Inferior parietal cortex (tissue), 1 donor: ENCODE results near the gene LENG8.
"Not testable (repeated sequence)": the region's sequence is repeated elsewhere in the genome, so short reads cannot be mapped to it uniquely, and the experiment has no call there.

Source experiments
- DNase-seq: peaks from one replicate; pipeline ENCODE4 v3.0.0-alpha.2; 2016; ENCODE audit errors: extremely low spot score

Gene LENG8

DNA sequence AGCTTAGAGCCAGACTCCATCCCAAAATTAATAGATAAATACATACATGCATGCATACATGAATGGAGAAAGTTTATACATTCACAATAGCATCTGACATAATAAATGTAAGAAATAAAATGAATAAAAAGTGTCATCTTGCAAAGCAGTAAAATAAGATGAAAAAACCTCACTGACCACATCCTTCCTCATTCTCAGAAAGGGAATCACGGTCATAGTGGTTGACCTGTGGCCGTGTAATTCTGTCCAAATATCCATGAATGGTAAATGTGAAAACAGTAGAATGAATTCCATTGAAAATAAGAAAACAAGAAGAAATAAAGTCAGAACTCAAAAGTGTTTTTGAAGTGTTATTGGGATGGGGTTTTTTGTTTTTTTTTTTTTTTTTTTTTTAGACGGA is 33.9 kb downstream of the LENG8 start:
- DNase-seq: no peak

GRCh38 chr19:54484451-54484850 is 35.5 kb downstream of the LENG8 start:
- no peak for DNase-seq

DNA sequence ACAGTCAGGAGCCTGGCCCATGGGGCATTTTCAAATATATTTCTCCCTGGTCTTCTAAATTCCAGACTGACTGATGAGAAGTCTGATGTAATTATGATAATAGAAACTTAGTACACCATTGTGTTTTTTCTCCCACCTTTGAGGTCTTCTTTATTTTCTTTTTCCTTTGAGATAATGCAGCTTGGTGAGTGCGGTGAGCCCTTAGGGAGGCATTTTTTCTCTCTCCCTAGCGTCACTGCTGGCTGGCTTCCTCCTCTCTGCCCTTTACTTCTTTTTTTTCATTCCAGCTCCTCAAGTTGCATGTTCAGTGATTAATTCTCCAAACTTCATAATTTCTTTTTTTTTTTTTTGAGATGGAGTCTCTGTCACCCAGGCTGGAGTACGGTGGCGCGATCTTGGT is 36.9 kb downstream of the LENG8 start:
- no peak for DNase-seq

- DNase-seq: no peak
Observed at GRCh38 chr19:54489341-54489740, 40.3 kb downstream of the LENG8 start.

- DNase-seq: no peak
Observed at GRCh38 chr19:54489766-54490165, 40.8 kb downstream of the LENG8 start.

- no peak for DNase-seq
Observed at GRCh38 chr19:54492568-54492967, 43.6 kb downstream of the LENG8 start.

GRCh38 chr19:54493056-54493455 is 44.1 kb downstream of the LENG8 start:
- DNase-seq: not testable (repeated sequence)

- no peak for DNase-seq
Observed at GRCh38 chr19:54493967-54494585, 45.1 kb downstream of the LENG8 start.

GRCh38 chr19:54495284-54495683 is 46.3 kb downstream of the LENG8 start:
- DNase-seq: not testable (repeated sequence)

- DNase-seq: not testable (repeated sequence)
Observed at GRCh38 chr19:54497747-54498450, 48.9 kb downstream of the LENG8 start.

- DNase-seq: not testable (repeated sequence)
Observed at GRCh38 chr19:54498451-54498772, 49.4 kb downstream of the LENG8 start.

DNA sequence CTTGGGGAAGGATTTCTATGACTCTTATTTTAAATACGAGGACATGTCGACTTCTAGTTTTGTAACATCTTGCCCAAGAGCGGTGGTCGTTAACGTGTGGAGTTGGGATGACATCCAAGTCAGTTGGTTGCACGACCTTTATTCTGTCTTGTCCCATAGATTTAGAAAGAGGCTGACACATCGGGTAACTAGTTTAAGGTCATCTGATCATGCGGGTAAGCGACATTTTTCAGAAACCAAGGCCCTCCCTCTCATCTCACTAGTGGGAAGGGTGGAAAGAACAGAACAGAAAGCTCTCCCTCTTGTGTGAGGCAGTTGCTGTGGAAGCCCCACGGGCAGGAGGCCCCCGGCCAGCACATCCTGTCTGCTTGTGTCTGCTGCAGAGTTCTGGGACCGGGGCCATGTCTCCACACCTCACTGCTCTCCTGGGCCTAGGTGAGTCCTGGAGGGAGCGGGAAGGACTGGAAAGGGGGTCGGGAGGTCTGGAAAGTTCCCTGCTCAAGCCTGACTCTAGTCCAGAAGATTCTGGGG is 53.6 kb downstream of the LENG8 start, which contains the start of gene LAIR2:
TSS of gene LAIR2 (plus strand) at position 314 of the 531 bp plus-strand sequence. CDS start at position 402, 88 bp downstream.
- no peak for DNase-seq

DNA sequence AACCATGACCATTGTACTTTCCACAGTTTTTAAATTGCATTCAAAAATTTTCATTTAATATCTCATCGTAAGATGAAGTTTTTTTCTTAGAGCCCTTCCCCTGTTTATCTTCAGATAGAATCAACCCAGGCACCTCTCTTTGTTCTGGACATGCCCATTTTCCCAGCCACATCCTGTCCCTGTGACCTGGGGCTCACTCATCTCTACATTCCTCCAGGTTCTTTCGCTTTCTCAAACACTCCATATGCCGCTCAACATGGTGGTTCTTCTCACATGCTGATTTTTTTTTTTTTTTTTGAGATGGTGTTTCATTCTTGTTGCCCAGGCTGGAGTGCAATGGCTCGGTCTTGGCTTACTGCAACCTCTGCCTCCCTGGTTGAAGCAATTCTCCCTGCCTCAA is 56.5 kb downstream of the LENG8 start:
- DNase-seq: not testable (repeated sequence)

DNA sequence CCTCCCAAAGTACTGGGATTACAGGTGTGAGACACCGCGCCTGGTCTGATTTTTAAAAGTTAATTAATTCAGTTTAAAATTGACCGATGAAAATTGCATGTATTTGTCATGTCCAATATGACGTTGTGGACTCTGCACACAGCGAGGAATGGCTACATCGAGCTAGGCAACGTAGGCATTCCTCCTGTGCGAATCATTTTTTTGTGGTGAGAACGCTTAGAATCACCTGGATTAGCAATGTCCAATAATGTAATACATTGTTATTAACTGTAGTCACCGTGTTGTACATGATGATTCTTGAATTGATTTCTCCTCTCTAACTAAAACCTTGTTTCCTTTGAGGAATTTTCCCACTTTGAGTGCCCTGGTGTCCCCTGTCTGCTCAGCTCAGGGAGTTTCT is 57.1 kb downstream of the LENG8 start:
- no peak for DNase-seq

DNA sequence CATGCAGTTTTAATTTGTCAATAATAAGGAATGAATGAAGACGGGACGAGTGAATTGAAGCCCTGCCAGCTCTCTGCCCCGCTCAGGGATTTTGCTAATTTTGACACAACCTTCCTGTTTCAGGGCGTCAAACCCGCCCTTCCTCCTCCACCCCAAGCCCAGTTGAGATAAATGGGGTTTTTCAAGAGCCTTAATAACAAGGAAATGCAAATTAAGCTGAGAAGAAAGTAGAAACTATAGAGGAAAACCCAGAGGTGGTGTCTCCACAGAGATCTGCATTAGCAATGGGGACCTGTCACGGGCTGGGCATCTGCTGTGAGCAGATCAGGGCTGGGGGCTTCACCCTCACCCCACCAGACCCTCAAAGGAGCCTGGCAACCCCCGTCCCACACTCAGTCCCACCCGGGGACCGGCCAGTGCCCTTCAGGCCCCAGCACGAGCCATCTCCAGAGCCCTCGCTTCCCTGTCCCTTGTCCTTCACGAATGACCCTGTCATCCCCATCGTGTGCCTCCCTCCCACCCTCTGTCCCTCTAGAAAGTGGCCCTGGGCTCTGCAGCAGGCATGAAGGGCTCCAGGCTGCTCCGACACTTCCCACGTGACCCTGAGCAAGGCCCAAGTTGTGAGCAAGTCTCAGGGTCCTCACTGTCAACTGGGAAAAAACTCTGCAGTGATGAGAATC is 58.2 kb downstream of the LENG8 start:
- not testable (repeated sequence) for DNase-seq

- DNase-seq: no peak
Observed at GRCh38 chr19:54507824-54508223, 58.8 kb downstream of the LENG8 start.

DNA sequence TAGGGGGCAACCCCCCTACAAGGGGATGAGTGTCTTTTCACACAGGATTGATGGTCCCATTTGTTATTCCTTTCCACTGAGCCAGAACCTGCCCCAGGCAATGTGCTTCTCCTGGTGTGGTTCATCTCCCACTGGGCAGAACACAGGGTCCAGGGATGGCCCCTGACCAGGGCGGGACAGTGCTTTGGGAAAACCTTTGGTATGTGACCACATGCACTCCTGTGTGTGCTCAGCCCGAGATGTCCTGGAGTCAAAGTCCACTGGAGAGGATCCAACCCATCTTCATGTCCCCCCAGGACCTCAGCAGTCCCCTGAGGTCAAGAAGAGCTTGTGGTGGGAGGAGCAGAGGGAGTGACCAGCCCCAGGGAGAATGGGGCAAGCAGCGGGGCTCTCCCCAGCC is 59.5 kb downstream of the LENG8 start:
- DNase-seq: not testable (repeated sequence)

GRCh38 chr19:54509200-54509940 is 60.4 kb downstream of the LENG8 start:
- DNase-seq: not testable (repeated sequence)
